Adrenal gland (tissue), 5 donors: ENCODE data around the gene C6orf89.

Experiments
- CTCF ChIP-seq, 6 experiments: fragments of 450-650 bp in 4 of 6; fragments of 200-600 bp in 2 of 6; sonication (generic) in 1 of 6; IDR thresholded peaks; 1 replicate in 5 of 6; 2 replicates in 1 of 6; pipeline versions ENCODE4 v1.5.1 to v1.8.0; 2016 to 2021; ENCODE audit warnings: antibody characterized with exemption in 6 of 6, mild to moderate bottlenecking in 2 of 6, moderate library complexity in 1 of 6
- POLR2A ChIP-seq, 2 donors: fragments of 450-650 bp; IDR thresholded peaks; one replicate each; pipeline ENCODE4 v1.6.1; 2017; ENCODE audit warnings: antibody characterized with exemption in 2 of 2, mild to moderate bottlenecking in 2 of 2, moderate library complexity in 1 of 2
- donor health status: DM: no; HTN: no; CAD: no.

- TF ChIP-seq POLR2A (IDR thresholded peaks at IDR 0.05) (no peak), CTCF (IDR thresholded peaks at IDR 0.05) (no peak)
Observed at GRCh38 chr6:36850021-36850420, 35.7 kb upstream of the C6orf89 start.
